IPS-18c (cell line): ENCODE results near the gene GRIA2.

ENCODE experiments used
- H3K4me3 ChIP-seq: 2 replicates; pipeline ENCODE4 v1.7.0; 2013; ENCODE audit warnings: low read depth, mild to moderate bottlenecking, low read length, moderate library complexity; ENCODE audit not compliant: insufficient read depth
- H3K9me3 ChIP-seq: one replicate; pipeline ENCODE4 v1.6.1; 2013; ENCODE audit warnings: mild to moderate bottlenecking, low read length, moderate library complexity; ENCODE audit not compliant: control insufficient read depth, insufficient read depth

The GRIA2 gene

GRCh38 chr4:157312702-157313101 lies 92.2 kb downstream of the GRIA2 start:
- H3K4me3 ChIP-seq = no peak overlapping the region
- no peaks in the 10 kb centered on the region for H3K9me3 ChIP-seq

DNA sequence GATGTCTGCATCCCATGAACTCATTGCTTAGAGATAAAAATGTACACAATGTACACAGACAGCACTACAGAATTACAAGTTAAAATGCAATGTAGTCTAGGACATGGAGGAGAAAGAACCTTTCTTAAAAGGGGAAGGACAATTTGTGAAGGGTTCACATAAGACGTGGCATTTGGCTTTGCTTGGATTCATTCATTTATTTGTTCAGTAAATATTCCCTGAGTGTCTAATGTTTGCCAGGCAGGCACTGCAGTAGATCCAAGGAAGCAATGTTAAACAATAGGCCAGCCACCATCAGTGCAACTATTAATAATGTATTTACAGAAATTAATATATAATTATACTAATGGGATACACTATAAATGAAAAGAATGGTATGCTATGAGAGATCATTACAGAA lies 94.4 kb downstream of the GRIA2 start:
- H3K4me3 ChIP-seq = no peak overlapping the region
- no peaks in the 10 kb centered on the region for H3K9me3 ChIP-seq

DNA sequence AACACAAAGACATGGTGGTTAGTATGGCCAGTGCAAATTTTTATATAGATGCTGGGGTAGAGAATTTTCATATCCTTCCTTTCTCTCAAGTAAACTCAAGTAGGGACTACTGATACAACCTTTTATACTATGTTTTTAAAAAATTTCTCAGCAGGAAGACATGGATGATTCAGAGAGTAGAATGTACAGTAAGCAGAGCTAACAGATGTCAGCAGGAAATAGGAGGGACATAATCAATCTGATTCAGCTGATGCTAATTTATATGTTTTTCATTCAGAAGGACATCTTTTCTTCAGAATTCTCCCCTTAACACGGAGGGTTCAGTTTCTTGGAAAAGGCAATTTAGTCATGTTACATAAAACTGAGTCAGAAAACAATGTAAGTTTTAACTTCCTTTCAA lies 95.4 kb downstream of the GRIA2 start:
- no peaks in the 10 kb centered on the region for H3K9me3 ChIP-seq

GRCh38 chr4:157320092-157320491 lies 99.6 kb downstream of the GRIA2 start:
- no peak overlapping the region for H3K4me3 ChIP-seq
- H3K9me3 ChIP-seq = no peaks in the 10 kb centered on the region

More for the DNA sequence above, 95.4 kb downstream of the GRIA2 start:
- H3K4me3 ChIP-seq = no peak overlapping the region

GRCh38 chr4:157327666-157328065 lies 107.1 kb downstream of the GRIA2 start:
- no peaks in the 10 kb centered on the region for H3K9me3 ChIP-seq
- H3K4me3 ChIP-seq = no peak overlapping the region

- H3K9me3 ChIP-seq = no peaks in the 10 kb centered on the region
- H3K4me3 ChIP-seq = no peak overlapping the region
Measured at GRCh38 chr4:157357887-157358286, 137.4 kb downstream of the GRIA2 start.

DNA sequence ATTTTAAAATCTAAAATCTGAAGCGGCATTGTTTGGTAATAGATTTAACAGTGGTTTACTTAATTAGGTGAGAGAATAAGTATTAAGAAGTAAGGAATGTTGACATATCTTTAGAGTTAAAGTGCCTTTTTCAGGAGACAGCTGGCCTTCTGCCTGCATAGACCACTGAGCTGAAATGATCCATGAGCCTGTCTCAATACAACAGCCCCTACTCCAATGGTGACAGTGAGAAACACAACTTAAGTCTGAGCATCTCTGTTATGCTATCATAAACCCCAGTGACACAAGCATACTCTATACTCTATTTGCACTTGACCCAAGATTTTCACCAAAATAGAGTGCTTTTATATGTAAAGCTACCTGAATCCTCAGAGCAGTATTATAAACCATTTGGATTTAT lies 137.9 kb downstream of the GRIA2 start:
- Histone ChIP-seq H3K4me3 (no peak overlapping the region), H3K9me3 (no peaks in the 10 kb centered on the region)

GRCh38 chr4:157358851-157359250 lies 138.3 kb downstream of the GRIA2 start:
- H3K4me3 ChIP-seq = no peak overlapping the region
- no peaks in the 10 kb centered on the region for H3K9me3 ChIP-seq

DNA sequence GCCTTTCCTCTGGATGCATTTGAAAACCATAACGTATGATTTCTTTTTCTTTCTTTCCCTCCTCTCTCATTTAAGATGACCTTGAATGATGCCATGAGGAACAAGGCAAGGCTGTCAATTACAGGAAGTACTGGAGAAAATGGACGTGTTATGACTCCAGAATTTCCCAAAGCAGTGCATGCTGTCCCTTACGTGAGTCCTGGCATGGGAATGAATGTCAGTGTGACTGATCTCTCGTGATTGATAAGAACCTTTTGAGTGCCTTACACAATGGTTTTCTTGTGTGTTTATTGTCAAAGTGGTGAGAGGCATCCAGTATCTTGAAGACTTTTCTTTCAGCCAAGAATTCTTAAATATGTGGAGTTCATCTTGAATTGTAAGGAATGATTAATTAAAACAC lies 142.8 kb downstream of the GRIA2 start:
- no peak overlapping the region for H3K4me3 ChIP-seq
- no peaks in the 10 kb centered on the region for H3K9me3 ChIP-seq

- no peak overlapping the region for H3K4me3 ChIP-seq
- H3K9me3 ChIP-seq = no peaks in the 10 kb centered on the region
Measured at GRCh38 chr4:157372154-157372553, 151.6 kb downstream of the GRIA2 start.

GRCh38 chr4:157372567-157372966 lies 152.0 kb downstream of the GRIA2 start:
- no peaks in the 10 kb centered on the region for H3K9me3 ChIP-seq
- no peak overlapping the region for H3K4me3 ChIP-seq

GRCh38 chr4:157389741-157390140 lies 169.2 kb downstream of the GRIA2 start:
- Histone ChIP-seq H3K9me3 (no peaks in the 10 kb centered on the region), H3K4me3 (no peak overlapping the region)

- H3K9me3 ChIP-seq = no peaks in the 10 kb centered on the region
- no peak overlapping the region for H3K4me3 ChIP-seq
Measured at GRCh38 chr4:157405070-157405469, 184.5 kb downstream of the GRIA2 start.
